Lower lobe of right lung (tissue), 2 donors: ENCODE results near the gene GALNT5. TPM values are rescaled to one million over a fixed set of nuclear protein-coding genes. Genes with fewer than 3 reads are reported as not detected.

Experiments
- ATAC-seq, 2 donors: fragments of 200-7000 bp; cut with Tn5 transposase; one replicate each; pipeline ENCODE4 v1.9.1; 2020 to 2022; ENCODE audit warnings: mild to moderate bottlenecking in 2 of 2, moderate library complexity in 2 of 2
- DNase-seq: peaks from one replicate; pipeline ENCODE4 v3.0.0-alpha.2; 2020
- H3K27ac ChIP-seq: fragments of 200-600 bp; one replicate; pipeline ENCODE4 v1.8.0; 2022
- H3K27me3 ChIP-seq: fragments of 200-600 bp; one replicate; pipeline ENCODE4 v1.8.0; 2022; ENCODE audit warnings: low read depth
- H3K36me3 ChIP-seq: fragments of 200-600 bp; one replicate; pipeline ENCODE4 v1.8.0; 2022; ENCODE audit warnings: mild to moderate bottlenecking
- H3K4me1 ChIP-seq: fragments of 200-600 bp; one replicate; pipeline ENCODE4 v1.8.0; 2022
- H3K4me3 ChIP-seq: fragments of 200-600 bp; one replicate; pipeline ENCODE4 v1.8.0; 2022; ENCODE audit warnings: mild to moderate bottlenecking
- H3K9me3 ChIP-seq: fragments of 200-600 bp; one replicate; pipeline ENCODE4 v1.8.0; 2022
- intact Hi-C: fragments of 100-400 bp; cut with DNase I; formaldehyde crosslinking; loops from one replicate; pipeline ENCODE4 v1.11.0; 2022
- total RNA-seq: library from RNA; stranded (reverse); fragmentation: NEBNext Ultra II Directional; extraction: Animal tissue kit (Norgen Biotek cat#: 25700); gene quantifications from one replicate; pipeline ENCODE4 v1.2.1, GENCODE V29; 2021
- TF ChIP-seq, protein P1 (sequence below): fragments of 200-600 bp; IDR thresholded peaks from one replicate; pipeline ENCODE4 v1.8.0; 2022; ENCODE audit warnings: antibody characterized with exemption, mild to moderate bottlenecking
- donor health status: DM: no; HTN: yes; CAD: no; lungs with severe emphysema.

Gene GALNT5
- total RNA-seq, 1 donor from 2014 or later, result 33.9 TPM

DNA sequence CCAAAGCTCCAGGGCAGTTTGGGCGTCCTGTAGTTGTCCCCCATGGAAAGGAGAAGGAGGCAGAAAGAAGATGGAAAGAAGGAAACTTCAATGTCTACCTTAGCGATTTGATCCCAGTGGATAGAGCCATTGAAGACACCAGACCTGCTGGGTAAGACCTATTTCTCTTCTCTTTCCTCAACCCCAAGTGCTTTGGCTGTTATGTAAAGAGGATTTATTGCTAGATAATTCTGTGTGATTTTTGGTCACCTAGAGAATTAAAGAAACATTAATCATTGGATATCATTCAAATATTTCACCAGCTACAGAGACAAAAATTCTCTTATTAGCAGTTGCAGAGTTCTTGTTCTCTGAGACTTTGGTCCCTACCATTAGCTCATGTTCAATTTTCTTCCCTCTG, 1.9 kb downstream of the GALNT5 start:
- H3K4me3 ChIP-seq, result peak overlapping the region; percentile 51
- TF ChIP-seq, protein P1, sequence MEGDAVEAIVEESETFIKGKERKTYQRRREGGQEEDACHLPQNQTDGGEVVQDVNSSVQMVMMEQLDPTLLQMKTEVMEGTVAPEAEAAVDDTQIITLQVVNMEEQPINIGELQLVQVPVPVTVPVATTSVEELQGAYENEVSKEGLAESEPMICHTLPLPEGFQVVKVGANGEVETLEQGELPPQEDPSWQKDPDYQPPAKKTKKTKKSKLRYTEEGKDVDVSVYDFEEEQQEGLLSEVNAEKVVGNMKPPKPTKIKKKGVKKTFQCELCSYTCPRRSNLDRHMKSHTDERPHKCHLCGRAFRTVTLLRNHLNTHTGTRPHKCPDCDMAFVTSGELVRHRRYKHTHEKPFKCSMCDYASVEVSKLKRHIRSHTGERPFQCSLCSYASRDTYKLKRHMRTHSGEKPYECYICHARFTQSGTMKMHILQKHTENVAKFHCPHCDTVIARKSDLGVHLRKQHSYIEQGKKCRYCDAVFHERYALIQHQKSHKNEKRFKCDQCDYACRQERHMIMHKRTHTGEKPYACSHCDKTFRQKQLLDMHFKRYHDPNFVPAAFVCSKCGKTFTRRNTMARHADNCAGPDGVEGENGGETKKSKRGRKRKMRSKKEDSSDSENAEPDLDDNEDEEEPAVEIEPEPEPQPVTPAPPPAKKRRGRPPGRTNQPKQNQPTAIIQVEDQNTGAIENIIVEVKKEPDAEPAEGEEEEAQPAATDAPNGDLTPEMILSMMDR, result no peak
- no peaks in the 10 kb centered on the region for H3K36me3 ChIP-seq
- no peaks in the 10 kb centered on the region for H3K27me3 ChIP-seq
- no peaks in the 10 kb centered on the region for H3K9me3 ChIP-seq
- no peak overlapping the region for H3K27ac ChIP-seq
- H3K4me1 ChIP-seq, result peaks cover 7% of the 10 kb centered on the region
- DNase-seq (no peak), ATAC-seq (no peak)
- intact Hi-C loops, result no loop called here

DNA sequence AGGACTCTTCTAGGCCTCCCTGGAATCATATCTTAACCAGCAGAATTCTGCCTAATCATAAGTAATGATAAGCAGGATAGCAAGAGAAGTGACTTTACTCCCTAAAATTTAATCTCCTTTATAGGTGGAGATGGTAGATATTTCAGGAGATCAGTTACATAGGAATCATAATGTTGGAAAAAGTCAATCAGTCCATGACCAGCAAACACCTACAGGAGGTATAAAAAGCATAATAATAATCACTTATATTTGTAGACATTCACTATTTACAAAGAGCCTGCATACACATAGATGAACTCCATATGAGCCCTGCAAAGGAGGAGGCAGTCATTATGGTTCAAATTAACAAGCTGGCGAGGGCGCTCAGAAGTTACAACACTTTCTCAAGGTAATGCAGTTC, 2.5 kb downstream of the GALNT5 start:
- ATAC-seq (no peak), DNase-seq (no peak)
- Histone ChIP-seq H3K4me3 (peak overlapping the region; percentile 51), H3K9me3 (no peaks in the 10 kb centered on the region), H3K27ac (peak overlapping the region; percentile 24), H3K4me1 (peaks cover 7% of the 10 kb centered on the region), H3K27me3 (no peaks in the 10 kb centered on the region), H3K36me3 (no peaks in the 10 kb centered on the region)
- TF ChIP-seq, protein P1, result no peak
- intact Hi-C loops, result no loop called here

DNA sequence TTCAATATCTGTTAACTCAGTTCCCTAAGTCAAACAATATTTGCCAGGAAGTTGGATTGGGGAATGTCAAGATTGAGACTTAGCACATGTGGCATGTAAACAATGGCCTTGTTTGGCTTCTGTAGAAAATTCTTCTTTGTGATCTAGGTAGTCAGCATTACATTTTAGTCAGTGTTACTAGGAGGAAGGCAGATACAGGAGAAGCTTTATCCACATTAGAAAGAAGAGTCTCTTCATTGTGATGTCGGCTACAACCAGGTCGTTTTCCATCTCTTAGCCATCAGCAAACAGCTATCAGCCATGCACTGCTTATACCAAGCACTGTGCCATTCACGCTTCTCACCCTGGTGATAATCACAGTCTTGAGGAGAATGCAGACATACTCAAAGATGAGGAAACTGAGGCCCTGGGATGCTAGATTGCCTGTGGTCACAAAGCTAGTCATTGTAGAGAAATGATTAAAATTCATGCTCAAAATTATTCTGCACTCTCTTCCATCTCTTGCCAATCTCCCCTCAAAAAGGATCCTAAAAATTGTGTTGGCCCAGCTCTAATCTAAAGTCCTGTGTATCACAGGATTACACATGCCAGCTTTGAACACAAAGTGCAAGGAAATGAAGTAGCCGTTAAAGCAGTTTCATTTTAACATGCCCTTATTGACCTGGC, 3.2 kb downstream of the GALNT5 start:
- H3K4me3 ChIP-seq, result peak overlapping the region; percentile 51
- ATAC-seq (peak in 1 of 2 donors; percentile 36), DNase-seq (no peak)
- peaks cover 7% of the 10 kb centered on the region for H3K4me1 ChIP-seq
- no peaks in the 10 kb centered on the region for H3K9me3 ChIP-seq
- H3K27me3 ChIP-seq, result no peaks in the 10 kb centered on the region
- intact Hi-C loops, result no loop called here
- H3K27ac ChIP-seq, result peak overlapping the region; percentile 24
- no peaks in the 10 kb centered on the region for H3K36me3 ChIP-seq
- TF ChIP-seq, protein P1, result no peak

DNA sequence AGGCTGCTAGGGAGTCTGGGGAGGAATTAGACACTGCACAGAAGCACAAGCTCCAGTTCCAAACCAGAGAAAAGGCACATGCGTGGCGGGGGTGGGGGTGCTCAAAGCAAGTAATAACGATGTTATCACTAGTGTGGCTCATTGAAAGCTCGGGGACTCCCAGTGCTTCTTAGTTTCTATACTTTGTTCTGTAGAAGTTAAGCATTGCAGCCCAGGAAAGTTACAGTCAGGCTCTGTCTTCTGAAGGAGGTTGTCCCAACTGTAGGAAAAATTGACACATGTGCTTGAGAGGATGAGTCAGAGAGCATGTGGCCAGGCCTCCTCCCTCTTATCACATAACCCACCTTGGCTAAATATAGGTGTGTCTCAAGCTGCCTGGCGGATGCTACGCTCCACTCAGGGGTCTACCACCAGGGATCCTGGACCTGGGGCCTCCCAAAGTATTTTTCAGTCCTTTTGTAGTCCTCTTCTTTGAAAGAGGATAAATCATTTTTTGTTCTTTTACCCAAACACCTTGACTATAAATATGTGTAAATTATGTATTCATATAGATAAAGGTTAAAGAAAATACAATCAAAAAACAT, 3.8 kb downstream of the GALNT5 start:
- Histone ChIP-seq H3K4me1 (peaks cover 7% of the 10 kb centered on the region), H3K27me3 (no peaks in the 10 kb centered on the region), H3K9me3 (no peaks in the 10 kb centered on the region), H3K36me3 (no peaks in the 10 kb centered on the region), H3K4me3 (peak overlapping the region; percentile 51), H3K27ac (peak overlapping the region; percentile 24)
- TF ChIP-seq, protein P1, result no peak
- ATAC-seq, result peak; percentile 71 to 80
- no peak for DNase-seq
- intact Hi-C loops, result no loop called here

DNA sequence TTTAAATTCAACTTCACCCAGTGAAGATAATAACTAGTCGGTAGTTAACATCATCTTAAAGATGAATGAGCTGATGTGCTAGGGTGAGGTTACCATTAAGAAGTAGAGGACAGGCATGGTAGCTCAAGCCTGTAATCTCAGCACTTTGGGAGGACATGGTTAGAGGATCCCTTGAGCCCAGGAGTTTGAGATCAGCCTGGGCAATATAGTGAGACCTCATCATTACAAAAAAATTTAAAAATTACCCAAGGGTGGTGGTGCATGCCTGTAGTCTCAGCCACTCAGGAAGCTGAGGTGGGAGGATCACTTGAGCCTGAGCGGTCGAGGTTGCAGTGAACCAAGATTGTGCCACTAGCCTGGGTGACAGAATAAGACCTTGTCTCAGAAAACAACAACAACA, 4.7 kb downstream of the GALNT5 start:
- Histone ChIP-seq H3K4me1 (peaks cover 7% of the 10 kb centered on the region), H3K36me3 (no peaks in the 10 kb centered on the region), H3K9me3 (no peaks in the 10 kb centered on the region), H3K27me3 (no peaks in the 10 kb centered on the region), H3K4me3 (no peak overlapping the region), H3K27ac (no peak overlapping the region)
- intact Hi-C loops, result no loop called here
- ATAC-seq (no peak), DNase-seq (no peak)
- TF ChIP-seq, protein P1, result no peak
